HG03196 (cell line): Measurements from ENCODE around the gene MRPL17.

Experiments used
- ATAC-seq: cut with Tn5 transposase; IDR thresholded peaks from one replicate; pipeline ENCODE4 v1.9.1; 2021; ENCODE audit not compliant: unreplicated experiment

Gene MRPL17

GRCh38 chr11:6655020-6655789 lies 27.9 kb downstream of the MRPL17 start:
- ATAC-seq: no peak

- ATAC-seq: no peak
Observed at GRCh38 chr11:6654281-6655019, 28.7 kb downstream of the MRPL17 start.

GRCh38 chr11:6653656-6654055 lies 29.5 kb downstream of the MRPL17 start:
- no peak for ATAC-seq

GRCh38 chr11:6653097-6653496 lies 30.0 kb downstream of the MRPL17 start:
- no peak for ATAC-seq

- ATAC-seq: no peak
Observed at GRCh38 chr11:6652182-6652581, 31.0 kb downstream of the MRPL17 start.

- no peak for ATAC-seq
Observed at GRCh38 chr11:6650980-6651379, 32.2 kb downstream of the MRPL17 start.

- no peak for ATAC-seq
Observed at GRCh38 chr11:6650104-6650503, 33.0 kb downstream of the MRPL17 start.

- ATAC-seq: no peak
Observed at GRCh38 chr11:6648501-6648900, 34.6 kb downstream of the MRPL17 start.

- no peak for ATAC-seq
Observed at GRCh38 chr11:6647836-6648235, 35.3 kb downstream of the MRPL17 start.

- peak; percentile 84 for ATAC-seq
Observed at GRCh38 chr11:6646918-6647679, 36.0 kb downstream of the MRPL17 start.

- no peak for ATAC-seq
Observed at GRCh38 chr11:6646576-6646917, 36.6 kb downstream of the MRPL17 start.

GRCh38 chr11:6646071-6646470 lies 37.1 kb downstream of the MRPL17 start:
- no peak for ATAC-seq

GRCh38 chr11:6642957-6643356 lies 40.2 kb downstream of the MRPL17 start:
- no peak for ATAC-seq

GRCh38 chr11:6640985-6641701 lies 42.0 kb downstream of the MRPL17 start:
- ATAC-seq: no peak

- ATAC-seq: no peak
Observed at GRCh38 chr11:6640036-6640984, 42.8 kb downstream of the MRPL17 start.

- no peak for ATAC-seq
Observed at GRCh38 chr11:6638429-6638828, 44.7 kb downstream of the MRPL17 start.

GRCh38 chr11:6637871-6638270 lies 45.3 kb downstream of the MRPL17 start:
- ATAC-seq: no peak

GRCh38 chr11:6636480-6636879 lies 46.7 kb downstream of the MRPL17 start:
- no peak for ATAC-seq

GRCh38 chr11:6635082-6635932 lies 47.8 kb downstream of the MRPL17 start:
- ATAC-seq: no peak
